ENCODE data around the gene KRTAP17-1. TPM values are rescaled to one million over a fixed set of nuclear protein-coding genes. Genes with fewer than 3 reads are reported as not detected.

KRTAP17-1 gene
- total RNA-seq, 1 donor from 2014 or later, result not detected

- TF ChIP-seq CTCF (conservative IDR thresholded peaks at IDR 0.05; ENCODE audit: low read depth, low read length), result no peak
- DNase-seq (ENCODE audit: low read depth), result no peak
- no peak overlapping the region for H3K4me3 ChIP-seq (ENCODE audit: low read depth, low read length)
Observed at GRCh38 chr17:41311111-41311510, 4.4 kb downstream of the KRTAP17-1 start.

- no peak within 1 kb of the TSS for H3K4me3 ChIP-seq (ENCODE audit: low read depth, low read length)
- no peak for DNase-seq (ENCODE audit: low read depth)
- TF ChIP-seq CTCF (conservative IDR thresholded peaks at IDR 0.05; ENCODE audit: low read depth, low read length), result no peak
Observed at GRCh38 chr17:41308918-41309359, 6.6 kb downstream of the KRTAP17-1 start, which contains the start of gene KRTAP16-1. Gene KRTAP16-1 (minus strand): TSS chr17:41309309. CDS start chr17:41309253, 56 bp downstream.

GRCh38 chr17:41308251-41308917, 7.1 kb downstream of the KRTAP17-1 start:
- no peak overlapping the region for H3K4me3 ChIP-seq (ENCODE audit: low read depth, low read length)
- DNase-seq (ENCODE audit: low read depth), result no peak
- no peak for TF ChIP-seq CTCF (conservative IDR thresholded peaks at IDR 0.05; ENCODE audit: low read depth, low read length)

GRCh38 chr17:41307647-41308046, 7.9 kb downstream of the KRTAP17-1 start:
- no peak overlapping the region for H3K4me3 ChIP-seq (ENCODE audit: low read depth, low read length)
- no peak for DNase-seq (ENCODE audit: low read depth)
- TF ChIP-seq CTCF (conservative IDR thresholded peaks at IDR 0.05; ENCODE audit: low read depth, low read length), result no peak

- no peak for TF ChIP-seq CTCF (conservative IDR thresholded peaks at IDR 0.05; ENCODE audit: low read depth, low read length)
- no peak overlapping the region for H3K4me3 ChIP-seq (ENCODE audit: low read depth, low read length)
- no peak for DNase-seq (ENCODE audit: low read depth)
Observed at GRCh38 chr17:41304091-41304490, 11.4 kb downstream of the KRTAP17-1 start.

- H3K4me3 ChIP-seq (ENCODE audit: low read depth, low read length), result no peak overlapping the region
- no peak for TF ChIP-seq CTCF (conservative IDR thresholded peaks at IDR 0.05; ENCODE audit: low read depth, low read length)
- DNase-seq (ENCODE audit: low read depth), result no peak
Observed at GRCh38 chr17:41302981-41303380, 12.5 kb downstream of the KRTAP17-1 start.
